Liver (tissue), 9 donors: Measurements from ENCODE around the gene LSAMP. TPM values are rescaled to one million over a fixed set of nuclear protein-coding genes. Genes with fewer than 3 reads are reported as not detected.

Experiments used
- DNase-seq: peaks from one replicate; pipeline ENCODE4 v3.0.0-alpha.2; 2017; ENCODE audit warnings: low spot score
- H3K27ac ChIP-seq, 2 donors: one replicate each; pipeline ENCODE4 v1.7.0; 2013; ENCODE audit warnings: inconsistent platforms in 2 of 2, low read length in 2 of 2, control low read depth in 1 of 2, low read depth in 1 of 2, mild to moderate bottlenecking in 1 of 2
- H3K27me3 ChIP-seq, 4 donors: one replicate each; pipeline versions ENCODE4 v1.6.1 to v1.7.0; 2013; ENCODE audit warnings: low read length in 3 of 4, inconsistent platforms in 1 of 4, mild to moderate bottlenecking in 1 of 4, moderate library complexity in 1 of 4; ENCODE audit not compliant: control insufficient read depth in 4 of 4, insufficient read depth in 4 of 4
- H3K36me3 ChIP-seq, 4 donors: one replicate each; pipeline versions ENCODE4 v1.6.1 to v1.7.0; 2013; ENCODE audit warnings: low read length in 3 of 4, mild to moderate bottlenecking in 3 of 4, low read depth in 1 of 4, moderate library complexity in 1 of 4; ENCODE audit not compliant: control insufficient read depth in 4 of 4, insufficient read depth in 3 of 4
- H3K4me1 ChIP-seq, 4 donors: one replicate each; pipeline versions ENCODE4 v1.6.1 to v1.7.0; 2013; ENCODE audit warnings: low read length in 3 of 4, mild to moderate bottlenecking in 3 of 4, moderate library complexity in 1 of 4; ENCODE audit not compliant: control insufficient read depth in 4 of 4, insufficient read depth in 4 of 4
- H3K4me3 ChIP-seq, 3 donors: one replicate each; pipeline versions ENCODE4 v1.6.1 to v1.7.0; 2013; ENCODE audit warnings: low read length in 3 of 3, control low read depth in 1 of 3, low read depth in 1 of 3, mild to moderate bottlenecking in 1 of 3
- H3K9ac ChIP-seq, 2 donors: one replicate each; pipeline ENCODE4 v1.7.0; 2013; ENCODE audit warnings: low read length in 2 of 2, mild to moderate bottlenecking in 2 of 2, moderate library complexity in 2 of 2, control low read depth in 1 of 2, low read depth in 1 of 2
- H3K9me3 ChIP-seq, 4 donors: one replicate each; pipeline versions ENCODE4 v1.6.1 to v1.7.0; 2013; ENCODE audit warnings: low read length in 3 of 4; ENCODE audit not compliant: control insufficient read depth in 4 of 4
- ATF3 ChIP-seq: IDR thresholded peaks from 2 replicates; pipeline ENCODE4 v1.6.1; 2016; ENCODE audit warnings: antibody characterized with exemption
- CTCF ChIP-seq: fragments of 150-350 bp; IDR thresholded peaks from 2 replicates; pipeline ENCODE4 v1.5.1; 2017; ENCODE audit warnings: improper control_type of control experiment, low read depth, low read length; ENCODE audit not compliant: missing input control
- EGR1 ChIP-seq, 2 donors: IDR thresholded peaks; 2 replicates each; pipeline ENCODE4 v1.6.1; 2016 to 2018; ENCODE audit warnings: antibody characterized with exemption in 2 of 2, low read depth in 2 of 2
- FOXA1 ChIP-seq: IDR thresholded peaks from 2 replicates; pipeline ENCODE4 v1.6.1; 2016; ENCODE audit warnings: antibody characterized with exemption
- FOXA2 ChIP-seq: IDR thresholded peaks from 2 replicates; pipeline ENCODE4 v1.6.1; 2016; ENCODE audit warnings: antibody characterized with exemption
- GABPA ChIP-seq, 2 donors: IDR thresholded peaks in 1 of 2; conservative IDR thresholded peaks in 1 of 2; 2 replicates each; pipeline ENCODE4 v1.6.1; 2016; ENCODE audit warnings: antibody characterized with exemption in 2 of 2, mild to moderate bottlenecking in 1 of 2, moderate library complexity in 1 of 2
- HNF4A ChIP-seq, 2 donors: conservative IDR thresholded peaks; 2 replicates each; pipeline ENCODE4 v1.6.1; 2016; ENCODE audit warnings: antibody characterized with exemption in 2 of 2, mild to moderate bottlenecking in 2 of 2
- HNF4G ChIP-seq: IDR thresholded peaks from 2 replicates; pipeline ENCODE4 v1.6.1; 2016; ENCODE audit warnings: antibody characterized with exemption
- JUND ChIP-seq, 2 donors: IDR thresholded peaks; 2 replicates each; pipeline ENCODE4 v1.6.1; 2016; ENCODE audit warnings: antibody characterized with exemption in 2 of 2
- MAX ChIP-seq: IDR thresholded peaks from 2 replicates; pipeline ENCODE4 v1.6.1; 2016; ENCODE audit warnings: antibody characterized with exemption
- NR2F2 ChIP-seq: IDR thresholded peaks from 2 replicates; pipeline ENCODE4 v1.6.1; 2016; ENCODE audit warnings: antibody characterized with exemption
- RAD21 ChIP-seq, 2 donors: IDR thresholded peaks; 2 replicates each; pipeline ENCODE4 v1.6.1; 2016; ENCODE audit warnings: antibody characterized with exemption in 2 of 2, mild to moderate bottlenecking in 2 of 2
- REST ChIP-seq: IDR thresholded peaks from 2 replicates; pipeline ENCODE4 v1.6.1; 2016; ENCODE audit warnings: antibody characterized with exemption, mild to moderate bottlenecking
- RXRA ChIP-seq, 2 donors: IDR thresholded peaks; 2 replicates each; pipeline ENCODE4 v1.6.1; 2017 to 2018; ENCODE audit warnings: antibody characterized with exemption in 2 of 2, mild to moderate bottlenecking in 1 of 2
- SP1 ChIP-seq: IDR thresholded peaks from 2 replicates; pipeline ENCODE4 v1.6.1; 2018; ENCODE audit warnings: antibody characterized with exemption, mild to moderate bottlenecking
- TAF1 ChIP-seq: conservative IDR thresholded peaks from 2 replicates; pipeline ENCODE4 v1.6.1; 2016; ENCODE audit warnings: antibody characterized with exemption, mild to moderate bottlenecking
- YY1 ChIP-seq: IDR thresholded peaks from 2 replicates; pipeline ENCODE4 v1.6.1; 2016; ENCODE audit warnings: antibody characterized with exemption, mild to moderate bottlenecking
- WGBS: extraction: QIAGEN DNeasy Blood & Tissue Kit; methylation state at CpG from one replicate; pipeline ENCODE4 v1.1.7; 2013; 5-methylcytosine and 5-hydroxymethylcytosine counted together
- polyA plus RNA-seq, 2 donors: library from polyadenylated mRNA; stranded (reverse) in 1 of 2; unstranded in 1 of 2; fragments of 200-250 nt in 1 of 2; fragments of >200 nt in 1 of 2; fragmentation: Nextera tagmentation in 1 of 2; extraction: Ambion mirVana in 1 of 2; gene quantifications; one replicate each; pipeline versions ENCODE4 v1.2.1 to v1.2.3, GENCODE V29; 2013 to 2015
- total RNA-seq, 2 donors: library from RNA; depleted of rRNA; stranded (reverse); fragments of >200 nt; gene quantifications; one replicate each; pipeline ENCODE4 v1.2.3, GENCODE V29; 2014
- TF ChIP-seq, protein P1 (sequence below): IDR thresholded peaks from 2 replicates; pipeline ENCODE4 v1.6.1; 2016; ENCODE audit warnings: antibody characterized with exemption
- donor health status: healthy.
- donor health status: healthy.
- donor health status: healthy.
- donor health status: healthy.
- donor health status: healthy.

Gene LSAMP
- total and polyA plus RNA-seq, 4 donors = 0.01 to 0.17 (median 0.06) TPM

GRCh38 chr3:116165641-116166040, 279.6 kb downstream of the LSAMP start:
- TF ChIP-seq EGR1 (IDR thresholded peaks at IDR 0.05; ENCODE audit: low read depth in 2 of 2) (no peak), RXRA (IDR thresholded peaks at IDR 0.05) (no peak), HNF4A (conservative IDR thresholded peaks at IDR 0.05) (no peak), NR2F2 (no peak), YY1 (no peak), RAD21 (IDR thresholded peaks at IDR 0.05) (no peak), REST (no peak), JUND (IDR thresholded peaks at IDR 0.05) (no peak)
- TF ChIP-seq, protein P1, sequence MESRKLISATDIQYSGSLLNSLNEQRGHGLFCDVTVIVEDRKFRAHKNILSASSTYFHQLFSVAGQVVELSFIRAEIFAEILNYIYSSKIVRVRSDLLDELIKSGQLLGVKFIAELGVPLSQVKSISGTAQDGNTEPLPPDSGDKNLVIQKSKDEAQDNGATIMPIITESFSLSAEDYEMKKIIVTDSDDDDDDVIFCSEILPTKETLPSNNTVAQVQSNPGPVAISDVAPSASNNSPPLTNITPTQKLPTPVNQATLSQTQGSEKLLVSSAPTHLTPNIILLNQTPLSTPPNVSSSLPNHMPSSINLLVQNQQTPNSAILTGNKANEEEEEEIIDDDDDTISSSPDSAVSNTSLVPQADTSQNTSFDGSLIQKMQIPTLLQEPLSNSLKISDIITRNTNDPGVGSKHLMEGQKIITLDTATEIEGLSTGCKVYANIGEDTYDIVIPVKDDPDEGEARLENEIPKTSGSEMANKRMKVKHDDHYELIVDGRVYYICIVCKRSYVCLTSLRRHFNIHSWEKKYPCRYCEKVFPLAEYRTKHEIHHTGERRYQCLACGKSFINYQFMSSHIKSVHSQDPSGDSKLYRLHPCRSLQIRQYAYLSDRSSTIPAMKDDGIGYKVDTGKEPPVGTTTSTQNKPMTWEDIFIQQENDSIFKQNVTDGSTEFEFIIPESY = no peak
- Histone ChIP-seq H3K9me3 (no peaks in the 10 kb centered on the region), H3K27me3 (peaks cover 0 to 4% (median 0%) of the 10 kb centered on the region in 4 donors), H3K36me3 (no peaks in the 10 kb centered on the region), H3K9ac (no peak overlapping the region), H3K4me3 (no peak overlapping the region), H3K4me1 (no peaks in the 10 kb centered on the region), H3K27ac (no peak overlapping the region)
- DNase-seq = no peak

- H3K4me1 ChIP-seq = no peaks in the 10 kb centered on the region
- H3K27me3 ChIP-seq = peaks cover 0 to 4% (median 0%) of the 10 kb centered on the region in 4 donors
- H3K4me3 ChIP-seq = no peak overlapping the region
- WGBS = 67% methylated on average over 2 of the region's 2 CpGs
- H3K27ac ChIP-seq = no peak overlapping the region
- TF ChIP-seq NR2F2 = no peak
- TF ChIP-seq JUND (IDR thresholded peaks at IDR 0.05) = no peak
- no peaks in the 10 kb centered on the region for H3K9me3 ChIP-seq
- DNase-seq = no peak
- no peak overlapping the region for H3K9ac ChIP-seq
- no peaks in the 10 kb centered on the region for H3K36me3 ChIP-seq
These were observed 280.2 kb downstream of the LSAMP start for GRCh38 chr3:116165135-116165534.

- no peak for DNase-seq
- Histone ChIP-seq H3K27me3 (peaks cover 0 to 4% (median 0%) of the 10 kb centered on the region in 4 donors), H3K9ac (no peak overlapping the region), H3K27ac (no peak overlapping the region), H3K9me3 (no peaks in the 10 kb centered on the region), H3K36me3 (no peaks in the 10 kb centered on the region), H3K4me1 (no peaks in the 10 kb centered on the region), H3K4me3 (no peak overlapping the region)
- 72% methylated on average over 2 of the region's 2 CpGs for WGBS
- TF ChIP-seq HNF4A (conservative IDR thresholded peaks at IDR 0.05) (no peak), NR2F2 (no peak), TAF1 (no peak), SP1 (no peak), HNF4G (no peak), YY1 (no peak), FOXA1 (no peak), GABPA (IDR thresholded peaks at IDR 0.05 in 1 of 2, conservative IDR thresholded peaks at IDR 0.05 in 1 of 2) (no peak), RXRA (IDR thresholded peaks at IDR 0.05) (no peak), MAX (no peak), FOXA2 (no peak), ATF3 (no peak), EGR1 (IDR thresholded peaks at IDR 0.05; ENCODE audit: low read depth in 2 of 2) (no peak), JUND (IDR thresholded peaks at IDR 0.05) (no peak), CTCF (no peak)
- TF ChIP-seq, protein P1 = no peak
These were observed 281.2 kb downstream of the LSAMP start for GRCh38 chr3:116164039-116164438.
